B cell (primary cell): Measurements from ENCODE around the gene CELF4. TPM values are rescaled to one million over a fixed set of nuclear protein-coding genes. Genes with fewer than 3 reads are reported as not detected.

Experiments used
- ATAC-seq: fragments of 200-7000 bp; cut with Tn5 transposase; one replicate; pipeline ENCODE4 v1.10.0; 2021; ENCODE audit warnings: low read depth, mild to moderate bottlenecking, moderate number of reproducible peaks, moderate library complexity
- CTCF ChIA-PET: fragments of 350-600 bp; sonication (Branson Sonifier 250); formaldehyde crosslinking; loops from one replicate; lab custom pipeline; 2021; ENCODE audit warnings: antibody characterized with exemption, inconsistent platforms; lab: Charles Lee
- POLR2A ChIA-PET: fragments of 350-600 bp; sonication (Branson Sonifier 250); formaldehyde crosslinking; loops from one replicate; lab custom pipeline; 2021; ENCODE audit warnings: antibody characterized with exemption; lab: Charles Lee
- DNase-seq: peaks from one replicate; pipeline ENCODE4 v3.0.0; 2013
- H2AFZ ChIP-seq: 2 replicates; pipeline ENCODE4 v1.6.1; 2012; ENCODE audit warnings: mild to moderate bottlenecking, low read depth, low read length; ENCODE audit not compliant: insufficient read depth, poor library complexity, severe bottlenecking
- H3K27ac ChIP-seq, 2 donors: 1 replicate in 1 of 2; 2 replicates in 1 of 2; pipeline ENCODE4 v1.5.1; 2012 to 2013; ENCODE audit warnings: low read length in 2 of 2, mild to moderate bottlenecking in 2 of 2, moderate library complexity in 1 of 2
- H3K27me3 ChIP-seq, 4 experiments: fragments of 200-600 bp in 1 of 4; sonication (generic) in 1 of 4; replicated peaks in 1 of 4; 1 replicate in 2 of 4; 2 replicates in 2 of 4; pipeline versions ENCODE4 v1.6.1 to v1.7.0; 2013 to 2016; ENCODE audit warnings: low read length in 3 of 4, mild to moderate bottlenecking in 2 of 4, mixed read lengths in 1 of 4, moderate library complexity in 1 of 4; ENCODE audit not compliant: insufficient read depth in 4 of 4, control insufficient read depth in 3 of 4; ENCODE audit errors: control extremely low read depth in 1 of 4
- H3K36me3 ChIP-seq, 2 experiments: replicated peaks in 1 of 2; 1 replicate in 1 of 2; 2 replicates in 1 of 2; pipeline versions ENCODE4 v1.6.1 to v1.7.1; 2013; ENCODE audit warnings: low read length in 1 of 2; ENCODE audit not compliant: insufficient read depth in 2 of 2, control insufficient read depth in 1 of 2; ENCODE audit errors: control extremely low read depth in 1 of 2, extremely low read depth in 1 of 2
- H3K4me1 ChIP-seq, 2 donors: fragments of 200-600 bp in 1 of 2; sonication (generic) in 1 of 2; 1 replicate in 1 of 2; 2 replicates in 1 of 2; pipeline versions ENCODE4 v1.5.1 to v1.6.1; 2013 to 2017; ENCODE audit warnings: low read length in 2 of 2; ENCODE audit not compliant: control insufficient read depth in 2 of 2, insufficient read depth in 2 of 2
- H3K4me2 ChIP-seq: replicated peaks from 2 replicates; pipeline ENCODE3; 2012; ENCODE audit warnings: mild to moderate bottlenecking, low read depth, low read length; ENCODE audit not compliant: poor library complexity, severe bottlenecking
- H3K4me3 ChIP-seq, 5 experiments: fragments of 200-600 bp in 1 of 5; sonication (generic) in 1 of 5; 1 replicate in 3 of 5; 2 replicates in 2 of 5; pipeline versions ENCODE4 v1.5.1 to v1.7.0; 2011 to 2016; ENCODE audit warnings: low read length in 4 of 5, mild to moderate bottlenecking in 4 of 5, low read depth in 2 of 5, control low read depth in 1 of 5, moderate library complexity in 1 of 5; ENCODE audit not compliant: insufficient read depth in 1 of 5; ENCODE audit errors: control extremely low read depth in 1 of 5, extremely low read depth in 1 of 5
- H3K79me2 ChIP-seq: fragments of 200-600 bp; sonication (generic); one replicate; pipeline ENCODE4 v1.6.0; 2016; ENCODE audit warnings: low read length; ENCODE audit not compliant: control insufficient read depth, insufficient read depth
- H3K9ac ChIP-seq: fragments of 200-600 bp; sonication (generic); 2 replicates; pipeline ENCODE4 v1.6.1; 2017; ENCODE audit warnings: mild to moderate bottlenecking, low read length, moderate library complexity
- H3K9me3 ChIP-seq, 3 donors: one replicate each; pipeline versions ENCODE4 v1.6.1 to v1.7.1; 2013; ENCODE audit warnings: low read length in 2 of 3; ENCODE audit not compliant: control insufficient read depth in 2 of 3, insufficient read depth in 1 of 3; ENCODE audit errors: control extremely low read depth in 1 of 3
- H4K20me1 ChIP-seq: 2 replicates; pipeline ENCODE4 v1.6.0; 2012; ENCODE audit warnings: mild to moderate bottlenecking, low read length; ENCODE audit not compliant: insufficient read depth, control insufficient read depth, poor library complexity, severe bottlenecking
- H3K27ac Mint-ChIP-seq: one replicate; pipeline ENCODE4 v1.8.0; 2021; ENCODE audit warnings: mixed read lengths
- H3K27me3 Mint-ChIP-seq: one replicate; pipeline ENCODE4 v1.8.0; 2021; ENCODE audit warnings: mixed read lengths
- H3K4me1 Mint-ChIP-seq: one replicate; pipeline ENCODE4 v1.8.0; 2021; ENCODE audit warnings: mixed read lengths
- H3K4me3 Mint-ChIP-seq: one replicate; pipeline ENCODE4 v1.8.0; 2021; ENCODE audit warnings: mixed read lengths
- H3K9me3 Mint-ChIP-seq: one replicate; pipeline ENCODE4 v1.8.0; 2022; ENCODE audit warnings: mixed read lengths; ENCODE audit not compliant: insufficient read depth
- EZH2 ChIP-seq: IDR thresholded peaks from 2 replicates; pipeline ENCODE4 v1.6.1; 2012; ENCODE audit warnings: borderline replicate concordance, low read depth, mild to moderate bottlenecking, moderate library complexity, low read length; ENCODE audit not compliant: insufficient read depth, poor library complexity, severe bottlenecking
- WGBS: methylation state at CpG from one replicate; pipeline ENCODE4 v1.1.5; 2013; ENCODE audit warnings: missing lambda C conversion rate; ENCODE audit not compliant: insufficient coverage; 5-methylcytosine and 5-hydroxymethylcytosine counted together
- intact Hi-C: fragments of 100-400 bp; cut with micrococcal nuclease; formaldehyde crosslinking; loops from one replicate; pipeline ENCODE4 v1.10.0; 2022
- polyA plus RNA-seq: library from polyadenylated mRNA; depleted of rRNA; stranded (reverse); fragments of >200 nt; gene quantifications from 2 replicates; pipeline ENCODE4 v1.2.3, GENCODE V29; 2012
- total RNA-seq, 2 donors: library from RNA; stranded (reverse); fragments of 120-200 nt in 1 of 2; gene quantifications; 1 replicate in 1 of 2; 2 replicates in 1 of 2; pipeline versions ENCODE4 v1.2.3 to v1.2.4, GENCODE V29; 2013 to 2022
- TF ChIP-seq, protein P1 (sequence below): fragments of 200-600 bp; IDR thresholded peaks from one replicate; pipeline ENCODE4 v1.8.0; 2022; ENCODE audit warnings: antibody characterized with exemption, mild to moderate bottlenecking

CELF4 gene
- total and polyA plus RNA-seq, 2 donors (not counting 1 experiment from before 2014, with no cell fraction given) = not detected

DNA sequence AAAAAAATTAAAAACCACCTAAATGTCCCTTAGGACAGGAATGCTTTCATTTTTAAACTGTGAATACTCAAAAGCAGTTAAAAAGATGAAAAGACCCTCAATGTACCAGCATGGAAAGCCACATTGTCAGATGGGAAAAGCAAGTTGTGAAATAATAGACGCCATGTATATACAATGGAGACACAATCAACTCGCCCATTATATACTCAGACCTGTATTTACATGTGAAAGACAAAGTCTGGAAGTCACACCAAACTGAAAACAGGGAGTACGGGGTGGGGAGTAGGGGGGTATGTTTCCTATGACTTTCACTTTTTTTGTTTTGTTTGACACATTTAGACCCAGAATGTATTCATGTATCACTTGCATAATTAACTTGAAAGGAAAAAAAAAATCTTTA is 75.6 kb downstream of the CELF4 start:
- TF ChIP-seq EZH2 = no peak
- TF ChIP-seq, protein P1, sequence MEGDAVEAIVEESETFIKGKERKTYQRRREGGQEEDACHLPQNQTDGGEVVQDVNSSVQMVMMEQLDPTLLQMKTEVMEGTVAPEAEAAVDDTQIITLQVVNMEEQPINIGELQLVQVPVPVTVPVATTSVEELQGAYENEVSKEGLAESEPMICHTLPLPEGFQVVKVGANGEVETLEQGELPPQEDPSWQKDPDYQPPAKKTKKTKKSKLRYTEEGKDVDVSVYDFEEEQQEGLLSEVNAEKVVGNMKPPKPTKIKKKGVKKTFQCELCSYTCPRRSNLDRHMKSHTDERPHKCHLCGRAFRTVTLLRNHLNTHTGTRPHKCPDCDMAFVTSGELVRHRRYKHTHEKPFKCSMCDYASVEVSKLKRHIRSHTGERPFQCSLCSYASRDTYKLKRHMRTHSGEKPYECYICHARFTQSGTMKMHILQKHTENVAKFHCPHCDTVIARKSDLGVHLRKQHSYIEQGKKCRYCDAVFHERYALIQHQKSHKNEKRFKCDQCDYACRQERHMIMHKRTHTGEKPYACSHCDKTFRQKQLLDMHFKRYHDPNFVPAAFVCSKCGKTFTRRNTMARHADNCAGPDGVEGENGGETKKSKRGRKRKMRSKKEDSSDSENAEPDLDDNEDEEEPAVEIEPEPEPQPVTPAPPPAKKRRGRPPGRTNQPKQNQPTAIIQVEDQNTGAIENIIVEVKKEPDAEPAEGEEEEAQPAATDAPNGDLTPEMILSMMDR = no peak
- Histone ChIP-seq H4K20me1 (no peaks in the 10 kb centered on the region), H3K4me2 (no peak overlapping the region), H3K79me2 (no peaks in the 10 kb centered on the region), H3K27me3 (peaks cover 0 to 39% (median 9%) of the 10 kb centered on the region in 4 experiments), H3K27ac (no peak overlapping the region), H3K9me3 (peaks cover 0 to 25% (median 0%) of the 10 kb centered on the region in 3 donors), H3K36me3 (no peaks in the 10 kb centered on the region), H3K9ac (no peak overlapping the region), H3K4me3 (no peak overlapping the region), H3K4me1 (peaks cover 0 to 5% of the 10 kb centered on the region in 2 donors), H2AFZ (no peak overlapping the region)
- POLR2A ChIA-PET = no interaction called here
- Mint-ChIP-seq H3K9me3 (no peaks in the 10 kb centered on the region), H3K27ac (no peak overlapping the region), H3K27me3 (peaks cover 48% of the 10 kb centered on the region), H3K4me3 (no peak overlapping the region), H3K4me1 (peaks cover 10% of the 10 kb centered on the region)
- ATAC-seq (no peak), DNase-seq (no peak)
- intact Hi-C loops = no loop called here
- no CpG with 5 or more reads among the region's 3 CpGs for WGBS
- CTCF ChIA-PET = no interaction called here

DNA sequence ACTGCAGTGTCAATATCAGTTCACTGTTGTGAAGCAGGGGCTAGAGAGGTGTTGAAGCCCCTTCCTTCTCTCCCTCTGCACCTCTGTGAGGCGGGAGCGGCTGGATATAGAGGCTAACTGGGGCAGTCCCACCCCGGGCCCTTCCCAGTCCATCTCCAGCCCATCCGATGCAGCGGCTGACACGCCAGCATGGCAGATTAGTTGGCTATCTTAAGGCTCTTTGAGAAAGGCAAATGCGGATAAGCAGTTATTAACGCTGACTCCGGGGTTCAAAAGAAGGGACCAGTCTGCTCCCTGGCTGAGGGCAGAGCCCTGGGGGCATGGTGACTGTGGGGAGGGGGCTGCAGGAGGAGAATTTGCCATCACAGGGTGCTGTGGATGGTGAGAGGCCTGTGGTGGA is 76.6 kb downstream of the CELF4 start:
- no peaks in the 10 kb centered on the region for H4K20me1 ChIP-seq
- Mint-ChIP-seq H3K4me3 (no peak overlapping the region), H3K9me3 (no peaks in the 10 kb centered on the region), H3K27me3 (peaks cover 54% of the 10 kb centered on the region), H3K4me1 (peaks cover 10% of the 10 kb centered on the region), H3K27ac (no peak overlapping the region)
- ChIA-PET CTCF (no interaction called here), POLR2A (no interaction called here)
- no peak overlapping the region for H3K27ac ChIP-seq
- peaks cover 0 to 45% (median 15%) of the 10 kb centered on the region in 4 experiments for H3K27me3 ChIP-seq
- H3K79me2 ChIP-seq = no peaks in the 10 kb centered on the region
- peaks cover 0 to 5% of the 10 kb centered on the region in 2 donors for H3K4me1 ChIP-seq
- ATAC-seq (no peak), DNase-seq (no peak)
- H3K36me3 ChIP-seq = no peaks in the 10 kb centered on the region
- H3K4me3 ChIP-seq = no peak overlapping the region
- 87% methylated on average over 7 of the region's 9 CpGs for WGBS
- no peak overlapping the region for H3K4me2 ChIP-seq
- no peak overlapping the region for H2AFZ ChIP-seq
- peaks cover 0 to 25% (median 0%) of the 10 kb centered on the region in 3 donors for H3K9me3 ChIP-seq
- intact Hi-C loops = no loop called here
- TF ChIP-seq, protein P1 = no peak
- no peak for TF ChIP-seq EZH2
- no peak overlapping the region for H3K9ac ChIP-seq
